Vagina (tissue), 2 donors: ENCODE data around the gene SLC16A12. TPM values are rescaled to one million over a fixed set of nuclear protein-coding genes. Genes with fewer than 3 reads are reported as not detected.
A peak's percentile ranks its signal among the peaks of the same experiment; 100 is the strongest.

Experiments
- DNase-seq, 2 donors: peaks; one replicate each; pipeline ENCODE4 v3.0.0-alpha.2; 2017; ENCODE audit errors: extremely low spot score in 2 of 2
- H3K27ac ChIP-seq: fragments of 200-600 bp; sonication (generic); one replicate; pipeline ENCODE4 v1.5.1; 2019
- H3K27me3 ChIP-seq: fragments of 200-600 bp; sonication (generic); one replicate; pipeline ENCODE4 v1.5.1; 2019
- H3K36me3 ChIP-seq, 2 donors: fragments of 200-600 bp; sonication (generic); one replicate each; pipeline ENCODE4 v1.5.1; 2017 to 2019
- H3K4me1 ChIP-seq: fragments of 200-600 bp; sonication (generic); one replicate; pipeline ENCODE4 v1.5.1; 2019
- H3K4me3 ChIP-seq, 2 donors: fragments of 200-600 bp; sonication (generic); 1 replicate in 1 of 2; 2 replicates in 1 of 2; pipeline ENCODE4 v1.5.1; 2016 to 2019
- H3K9me3 ChIP-seq: fragments of 200-600 bp; sonication (generic); one replicate; pipeline ENCODE4 v1.5.1; 2019
- CTCF ChIP-seq, 3 experiments: fragments of 450-650 bp in 2 of 3; fragments of 200-600 bp in 1 of 3; sonication (generic) in 1 of 3; IDR thresholded peaks; one replicate each; pipeline ENCODE4 v1.5.1; 2017 to 2019; ENCODE audit warnings: antibody characterized with exemption in 3 of 3, mild to moderate bottlenecking in 2 of 3, moderate library complexity in 2 of 3
- POLR2A ChIP-seq, 2 donors: fragments of 450-650 bp; IDR thresholded peaks; one replicate each; pipeline ENCODE4 v1.6.1; 2017; ENCODE audit warnings: antibody characterized with exemption in 2 of 2, mild to moderate bottlenecking in 2 of 2, moderate library complexity in 2 of 2
- POLR2AphosphoS5 ChIP-seq, 2 donors: sonication (generic); formaldehyde crosslinking; IDR thresholded peaks; one replicate each; pipeline ENCODE4 v1.9.0; 2017; ENCODE audit warnings: antibody characterized with exemption in 2 of 2, mild to moderate bottlenecking in 2 of 2, low read depth in 1 of 2; ENCODE audit not compliant: insufficient read depth in 1 of 2
- intact Hi-C: fragments of 100-400 bp; cut with DNase I; formaldehyde crosslinking; loops from one replicate; pipeline ENCODE4 v1.15.1; 2023
- total RNA-seq: library from RNA; depleted of rRNA; stranded (reverse); fragments of >200 nt; gene quantifications from one replicate; pipeline ENCODE4 v1.2.3, GENCODE V29; 2016

The SLC16A12 gene
- total RNA-seq, 1 donor from 2014 or later = 3.7 TPM

- Histone ChIP-seq H3K36me3 (no peaks in the 10 kb centered on the region), H3K9me3 (no peaks in the 10 kb centered on the region), H3K27ac (peak overlapping the region; percentile 49), H3K4me3 (no peak overlapping the region), H3K4me1 (peaks cover 39% of the 10 kb centered on the region), H3K27me3 (no peaks in the 10 kb centered on the region)
- no peak for DNase-seq
- no peak for TF ChIP-seq POLR2A (IDR thresholded peaks at IDR 0.05)
- no peak for TF ChIP-seq CTCF (IDR thresholded peaks at IDR 0.05)
- no peak for TF ChIP-seq POLR2AphosphoS5 (IDR thresholded peaks at IDR 0.05; ENCODE audit: insufficient read depth in 1 of 2, low read depth in 1 of 2)
- intact Hi-C loops = loop anchor here (2.0 kb wide), 1 partner anchor 77 kb away; no protein-coding TSS in a partner anchor
Measured at GRCh38 chr10:89475591-89475998, 59.8 kb downstream of the SLC16A12 start.

- Histone ChIP-seq H3K36me3 (no peaks in the 10 kb centered on the region), H3K4me1 (peaks cover 37% of the 10 kb centered on the region), H3K27me3 (no peaks in the 10 kb centered on the region), H3K9me3 (no peaks in the 10 kb centered on the region), H3K27ac (peak overlapping the region; percentile 49), H3K4me3 (no peak overlapping the region)
- intact Hi-C loops = loop anchor here (2.0 kb wide), 1 partner anchor 78 kb away; no protein-coding TSS in a partner anchor
- DNase-seq = no peak
- TF ChIP-seq POLR2AphosphoS5 (IDR thresholded peaks at IDR 0.05; ENCODE audit: insufficient read depth in 1 of 2, low read depth in 1 of 2) (no peak), CTCF (IDR thresholded peaks at IDR 0.05) (no peak), POLR2A (IDR thresholded peaks at IDR 0.05) (no peak)
Measured at GRCh38 chr10:89475125-89475524, 60.3 kb downstream of the SLC16A12 start.

GRCh38 chr10:89474452-89474851 lies 60.9 kb downstream of the SLC16A12 start:
- no peaks in the 10 kb centered on the region for H3K9me3 ChIP-seq
- peaks cover 31% of the 10 kb centered on the region for H3K4me1 ChIP-seq
- H3K27ac ChIP-seq = no peak overlapping the region
- no peaks in the 10 kb centered on the region for H3K36me3 ChIP-seq
- H3K4me3 ChIP-seq = no peak overlapping the region
- TF ChIP-seq POLR2A (IDR thresholded peaks at IDR 0.05) (no peak), CTCF (IDR thresholded peaks at IDR 0.05) (no peak), POLR2AphosphoS5 (IDR thresholded peaks at IDR 0.05; ENCODE audit: insufficient read depth in 1 of 2, low read depth in 1 of 2) (no peak)
- DNase-seq = no peak
- intact Hi-C loops = loop anchor here (2.0 kb wide), 1 partner anchor 78 kb away; no protein-coding TSS in a partner anchor
- H3K27me3 ChIP-seq = no peaks in the 10 kb centered on the region

- Histone ChIP-seq H3K9me3 (no peaks in the 10 kb centered on the region), H3K27ac (no peak overlapping the region), H3K4me3 (no peak overlapping the region), H3K36me3 (no peaks in the 10 kb centered on the region), H3K27me3 (no peaks in the 10 kb centered on the region), H3K4me1 (peaks cover 10% of the 10 kb centered on the region)
- DNase-seq = no peak
- TF ChIP-seq POLR2AphosphoS5 (IDR thresholded peaks at IDR 0.05; ENCODE audit: insufficient read depth in 1 of 2, low read depth in 1 of 2) (no peak), CTCF (IDR thresholded peaks at IDR 0.05) (no peak), POLR2A (IDR thresholded peaks at IDR 0.05) (no peak)
- intact Hi-C loops = no loop called here
Measured at GRCh38 chr10:89471110-89471809, 64.1 kb downstream of the SLC16A12 start.

GRCh38 chr10:89470628-89471027 lies 64.8 kb downstream of the SLC16A12 start:
- Histone ChIP-seq H3K4me1 (peaks cover 3% of the 10 kb centered on the region), H3K36me3 (no peaks in the 10 kb centered on the region), H3K27ac (no peak overlapping the region), H3K4me3 (no peak overlapping the region), H3K27me3 (no peaks in the 10 kb centered on the region), H3K9me3 (no peaks in the 10 kb centered on the region)
- TF ChIP-seq CTCF (IDR thresholded peaks at IDR 0.05) (no peak), POLR2A (IDR thresholded peaks at IDR 0.05) (no peak), POLR2AphosphoS5 (IDR thresholded peaks at IDR 0.05; ENCODE audit: insufficient read depth in 1 of 2, low read depth in 1 of 2) (no peak)
- DNase-seq = no peak
- intact Hi-C loops = no loop called here
